ENCODE results near the gene CAMK2D. TPM values are rescaled to one million over a fixed set of nuclear protein-coding genes. Genes with fewer than 3 reads are reported as not detected.

Gene CAMK2D
- total RNA-seq, 1 donor from 2014 or later: 31.7 TPM

- no peak for DNase-seq (ENCODE audit: low spot score in 2 of 2, unreplicated experiment in 2 of 2)
- peaks cover 3% of the 10 kb centered on the region for H3K4me1 Mint-ChIP-seq
- H3K4me3 Mint-ChIP-seq: no peak overlapping the region
- peaks cover 23% of the 10 kb centered on the region for H3K9me3 Mint-ChIP-seq
- no peak for TF ChIP-seq CTCF (IDR thresholded peaks at IDR 0.05; ENCODE audit: unreplicated experiment)
- H3K27me3 Mint-ChIP-seq (ENCODE audit: low read depth): no peaks in the 10 kb centered on the region
- no peak overlapping the region for H3K27ac Mint-ChIP-seq
- no peaks in the 10 kb centered on the region for H3K36me3 Mint-ChIP-seq
Observed at GRCh38 chr4:113433536-113434246, 327.8 kb downstream of the CAMK2D start.

DNA sequence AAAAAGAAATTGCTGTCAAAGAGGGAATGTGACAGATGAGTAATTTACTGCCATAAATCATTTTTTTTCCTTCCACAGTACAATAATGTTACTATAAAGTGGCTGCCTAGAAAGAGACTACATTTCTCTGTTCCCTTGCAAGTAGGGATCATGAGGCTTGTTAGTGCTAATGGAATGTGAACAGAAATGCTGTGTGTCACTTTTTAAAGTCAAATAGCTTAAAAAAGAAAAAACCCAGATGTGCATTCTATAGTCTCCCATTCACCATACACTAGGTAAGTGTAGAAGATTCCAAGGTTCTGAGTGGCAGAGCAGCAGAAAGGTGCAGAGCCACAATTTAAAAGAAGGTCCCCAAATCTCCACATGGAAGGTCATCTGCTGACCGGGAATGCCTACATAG lies 328.4 kb downstream of the CAMK2D start:
- no peak for TF ChIP-seq CTCF (IDR thresholded peaks at IDR 0.05; ENCODE audit: unreplicated experiment)
- Mint-ChIP-seq H3K9me3 (peaks cover 23% of the 10 kb centered on the region), H3K27ac (no peak overlapping the region), H3K4me3 (no peak overlapping the region), H3K36me3 (no peaks in the 10 kb centered on the region), H3K27me3 (ENCODE audit: low read depth) (no peaks in the 10 kb centered on the region), H3K4me1 (peaks cover 3% of the 10 kb centered on the region)
- no peak for DNase-seq (ENCODE audit: low spot score in 2 of 2, unreplicated experiment in 2 of 2)

GRCh38 chr4:113423631-113424030 lies 337.9 kb downstream of the CAMK2D start:
- H3K4me1 Mint-ChIP-seq: no peaks in the 10 kb centered on the region
- no peak for DNase-seq (ENCODE audit: low spot score in 2 of 2, unreplicated experiment in 2 of 2)
- peaks cover 4% of the 10 kb centered on the region for H3K36me3 Mint-ChIP-seq
- TF ChIP-seq CTCF (IDR thresholded peaks at IDR 0.05; ENCODE audit: unreplicated experiment): no peak
- no peak overlapping the region for H3K27ac Mint-ChIP-seq
- no peaks in the 10 kb centered on the region for H3K27me3 Mint-ChIP-seq (ENCODE audit: low read depth)
- H3K4me3 Mint-ChIP-seq: no peak overlapping the region
- peaks cover 28% of the 10 kb centered on the region for H3K9me3 Mint-ChIP-seq

GRCh38 chr4:113420938-113421337 lies 340.6 kb downstream of the CAMK2D start:
- Mint-ChIP-seq H3K36me3 (peaks cover 4% of the 10 kb centered on the region), H3K27ac (no peak overlapping the region), H3K9me3 (peaks cover 36% of the 10 kb centered on the region), H3K4me3 (no peak overlapping the region), H3K4me1 (no peaks in the 10 kb centered on the region), H3K27me3 (ENCODE audit: low read depth) (no peaks in the 10 kb centered on the region)
- DNase-seq (ENCODE audit: low spot score in 2 of 2, unreplicated experiment in 2 of 2): no peak
- no peak for TF ChIP-seq CTCF (IDR thresholded peaks at IDR 0.05; ENCODE audit: unreplicated experiment)

- no peak overlapping the region for H3K27ac Mint-ChIP-seq
- no peaks in the 10 kb centered on the region for H3K4me1 Mint-ChIP-seq
- H3K9me3 Mint-ChIP-seq: peaks cover 45% of the 10 kb centered on the region
- peaks cover 4% of the 10 kb centered on the region for H3K36me3 Mint-ChIP-seq
- TF ChIP-seq CTCF (IDR thresholded peaks at IDR 0.05; ENCODE audit: unreplicated experiment): no peak
- H3K4me3 Mint-ChIP-seq: no peak overlapping the region
- H3K27me3 Mint-ChIP-seq (ENCODE audit: low read depth): no peaks in the 10 kb centered on the region
- DNase-seq (ENCODE audit: low spot score in 2 of 2, unreplicated experiment in 2 of 2): no peak
Observed at GRCh38 chr4:113419631-113420030, 341.9 kb downstream of the CAMK2D start.

All from mesothelial cell of epicardium (in vitro differentiated cells).